ENCODE results near the gene MTPN. TPM values are rescaled to one million over a fixed set of nuclear protein-coding genes. Genes with fewer than 3 reads are reported as not detected.

The MTPN gene
- total and polyA plus RNA-seq, 10 of the 15 experiments (the other 5 are each of a cell fraction or from before 2014, with no cell fraction given), result 38.7 to 146 (median 85.4) TPM

DNA sequence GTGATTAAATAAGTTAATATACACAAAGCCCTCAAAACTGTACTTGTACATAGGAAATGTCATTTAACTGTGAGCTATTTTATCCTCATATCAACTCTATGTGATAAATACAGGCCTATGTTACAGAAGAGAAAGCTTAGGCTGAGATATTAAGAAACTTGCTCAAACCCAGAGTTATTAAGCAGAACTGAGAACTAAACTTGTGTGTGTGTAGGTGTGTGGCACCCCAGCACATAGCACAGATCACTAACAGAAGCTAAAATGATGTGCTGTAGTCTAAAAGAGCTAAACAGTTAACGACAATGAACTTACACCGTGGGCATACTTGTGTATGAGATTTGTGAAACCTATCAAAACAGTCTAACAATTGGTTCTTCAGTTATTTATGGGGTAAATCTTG, 34.5 kb downstream of the MTPN start (continued):
- TF ChIP-seq ZBTB4 (CRISPR knock-in tag; IDR thresholded peaks at IDR 0.05) (no peak), E2F8 (IDR thresholded peaks at IDR 0.05; ENCODE audit: low read depth, partially characterized antibody) (no peak), HDGF (IDR thresholded peaks at IDR 0.05) (no peak), MEF2A (IDR thresholded peaks at IDR 0.05; ENCODE audit: insufficient read depth, low read depth, low read length) (no peak), ZNF384 (IDR thresholded peaks at IDR 0.05; ENCODE audit: borderline replicate concordance, low read depth, low read length) (no peak), CHD2 (IDR thresholded peaks at IDR 0.05; ENCODE audit: borderline replicate concordance, low read depth, low read length) (no peak), IKZF1 (conservative IDR thresholded peaks at IDR 0.05) (no peak), KLF5 (IDR thresholded peaks at IDR 0.05; ENCODE audit: partially characterized antibody) (no peak), ZNF24 (IDR thresholded peaks at IDR 0.05) (peak; percentile 84), RUNX3 (IDR thresholded peaks at IDR 0.05; ENCODE audit: low read length) (peak; percentile 46), ZBTB40 (IDR thresholded peaks at IDR 0.05; ENCODE audit: borderline replicate concordance) (no peak), ATF7 (IDR thresholded peaks at IDR 0.05; ENCODE audit: low read depth) (peak; percentile 40; the same call in 1 of the 2 replicates), KAT2A (conservative IDR thresholded peaks at IDR 0.05; ENCODE audit: control insufficient read depth, low read depth, low read length) (no peak), TARDBP (IDR thresholded peaks at IDR 0.05; ENCODE audit: borderline replicate concordance) (no peak), IRF3 (IDR thresholded peaks at IDR 0.05) (no peak), MYC (IDR thresholded peaks at IDR 0.05; ENCODE audit: insufficient read depth, insufficient read length, insufficient replicate concordance, low read length, severe bottlenecking) (no peak), RELA (IDR thresholded peaks at IDR 0.05; ENCODE audit: borderline replicate concordance, partially characterized antibody) (no peak)
- TF ChIP-seq, protein P1, sequence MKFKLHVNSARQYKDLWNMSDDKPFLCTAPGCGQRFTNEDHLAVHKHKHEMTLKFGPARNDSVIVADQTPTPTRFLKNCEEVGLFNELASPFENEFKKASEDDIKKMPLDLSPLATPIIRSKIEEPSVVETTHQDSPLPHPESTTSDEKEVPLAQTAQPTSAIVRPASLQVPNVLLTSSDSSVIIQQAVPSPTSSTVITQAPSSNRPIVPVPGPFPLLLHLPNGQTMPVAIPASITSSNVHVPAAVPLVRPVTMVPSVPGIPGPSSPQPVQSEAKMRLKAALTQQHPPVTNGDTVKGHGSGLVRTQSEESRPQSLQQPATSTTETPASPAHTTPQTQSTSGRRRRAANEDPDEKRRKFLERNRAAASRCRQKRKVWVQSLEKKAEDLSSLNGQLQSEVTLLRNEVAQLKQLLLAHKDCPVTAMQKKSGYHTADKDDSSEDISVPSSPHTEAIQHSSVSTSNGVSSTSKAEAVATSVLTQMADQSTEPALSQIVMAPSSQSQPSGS (IDR thresholded peaks at IDR 0.05; ENCODE audit: low read length), result peak; percentile 62; the same call in 1 of the 2 replicates

Measured in GM12878 (cell line).